KG1 (cell line): ENCODE data around the gene ENTPD1.
"Not testable (repeated sequence)": the region's sequence is repeated elsewhere in the genome, so short reads cannot be mapped to it uniquely, and the experiment has no call there.

Experiments
- DNase-seq: peaks from one replicate; lab custom pipeline; 2025; lab: John Stamatoyannopoulos, UW

The ENTPD1 gene

DNA sequence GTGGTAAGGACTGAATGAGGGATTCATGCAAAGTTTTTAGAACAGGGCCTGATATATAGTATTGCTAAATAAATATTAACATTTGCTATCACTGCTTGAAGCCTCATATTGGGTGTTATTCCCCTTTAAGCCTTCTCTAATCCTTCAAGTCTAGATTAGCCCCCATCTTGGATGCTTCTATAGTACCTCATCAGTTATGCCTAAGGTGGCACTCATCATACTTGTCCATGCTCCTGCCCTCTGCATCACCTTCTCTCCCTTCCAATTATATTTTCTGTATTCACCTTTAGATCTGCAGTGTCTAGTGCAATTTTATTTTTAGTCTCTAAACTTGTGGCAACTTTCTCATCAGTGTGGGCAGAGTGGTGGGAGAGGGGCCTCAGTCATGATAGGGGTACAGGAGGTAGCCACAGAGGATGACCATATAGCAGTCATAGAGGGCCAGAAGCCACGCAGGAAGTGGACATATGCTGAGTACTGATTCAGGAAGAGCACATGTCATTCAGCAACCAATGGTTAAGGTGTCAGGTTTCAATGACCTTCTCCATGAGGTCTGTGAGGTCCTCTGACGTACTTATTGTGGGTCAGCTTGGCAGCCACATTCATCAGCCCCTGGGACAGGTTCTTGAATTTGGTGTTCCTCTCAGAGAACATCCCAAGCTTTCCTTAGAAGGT lies 2.5 kb downstream of the ENTPD1 start:
- DNase-seq: no peak

DNA sequence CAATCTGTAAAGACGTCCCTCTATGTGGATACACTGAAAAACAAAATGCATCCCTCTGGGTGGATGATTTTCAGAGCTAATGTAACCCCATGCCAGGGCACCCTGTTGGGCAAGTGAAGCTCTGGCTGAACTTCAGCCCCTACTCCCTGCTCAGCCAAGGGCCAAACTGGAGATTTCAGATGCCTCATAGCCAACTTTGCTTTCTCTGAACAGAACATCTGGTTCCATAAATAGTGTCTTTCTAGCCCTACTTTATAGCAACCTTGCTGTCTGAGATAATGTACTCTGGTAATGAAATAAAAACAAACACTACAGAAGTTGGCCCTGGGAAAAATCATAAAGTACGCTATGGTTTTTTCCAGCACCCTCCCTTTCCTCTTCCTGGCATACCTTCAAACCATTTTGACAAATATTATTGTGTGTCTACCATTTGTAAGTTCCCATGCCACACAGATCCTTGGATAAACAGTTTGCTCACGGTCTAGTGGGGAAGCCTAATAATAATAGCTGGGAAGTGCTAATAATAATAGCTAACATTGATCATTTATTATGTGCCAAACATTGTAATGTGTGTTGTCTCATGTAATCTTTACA lies 3.4 kb downstream of the ENTPD1 start:
- no peak for DNase-seq

DNA sequence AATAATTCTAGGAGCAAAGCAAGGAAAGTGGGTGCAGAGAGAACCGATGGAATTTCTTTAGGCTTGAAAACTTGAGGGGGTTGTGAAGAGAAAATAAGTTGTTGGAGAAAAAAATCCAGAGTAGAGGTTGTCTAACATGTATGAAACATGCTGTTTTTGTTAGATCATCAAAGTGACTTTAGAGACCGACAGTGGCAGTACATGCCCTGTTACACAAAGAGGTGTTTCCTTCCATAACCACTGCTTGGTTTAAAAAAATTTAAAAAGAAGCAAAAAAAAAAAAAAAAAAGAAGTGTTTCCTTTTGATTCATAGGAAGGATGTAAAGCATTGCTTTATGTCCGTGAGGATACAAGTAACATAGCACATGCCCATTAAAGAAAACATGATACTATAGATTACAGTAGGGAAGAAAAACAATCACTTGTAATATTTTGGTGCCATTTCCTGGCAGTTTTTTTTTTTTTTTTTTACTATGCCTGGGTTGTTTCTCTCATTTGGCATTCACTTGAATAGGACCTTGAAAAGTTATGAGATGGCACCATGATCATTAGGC lies 6.1 kb downstream of the ENTPD1 start:
- no peak for DNase-seq

DNA sequence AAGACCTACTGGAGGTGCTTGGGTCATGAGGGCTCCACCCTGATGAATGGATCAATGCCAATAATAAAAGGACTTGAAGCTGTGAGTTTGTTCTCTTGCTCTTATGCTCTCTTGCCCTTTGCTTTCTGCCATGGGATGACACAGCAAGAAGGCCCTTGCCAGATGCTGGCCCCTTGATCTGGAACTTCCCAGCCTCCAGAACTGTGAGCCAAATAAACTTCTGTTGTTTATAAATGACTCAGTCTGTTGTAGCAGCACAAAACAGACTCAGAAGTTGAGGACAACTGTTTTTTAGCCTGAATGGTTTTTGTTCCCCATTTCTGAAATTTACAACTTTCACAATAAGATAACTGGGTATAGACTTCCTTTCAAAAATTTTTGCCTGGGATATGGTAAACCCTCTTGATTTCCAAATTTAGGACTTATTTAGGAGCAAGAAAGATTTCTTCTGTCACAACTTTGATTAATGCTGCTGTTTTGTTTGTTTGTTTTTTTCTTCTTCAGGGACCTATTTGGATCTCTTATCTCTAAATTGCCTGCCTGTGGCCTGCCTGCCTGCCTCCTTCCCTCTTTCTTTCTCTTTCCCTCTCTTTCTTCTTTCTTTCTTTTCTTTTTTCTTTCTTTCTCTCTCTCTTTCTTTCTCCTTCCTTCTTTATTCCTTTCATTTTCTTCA lies 12.1 kb downstream of the ENTPD1 start:
- no peak for DNase-seq

DNA sequence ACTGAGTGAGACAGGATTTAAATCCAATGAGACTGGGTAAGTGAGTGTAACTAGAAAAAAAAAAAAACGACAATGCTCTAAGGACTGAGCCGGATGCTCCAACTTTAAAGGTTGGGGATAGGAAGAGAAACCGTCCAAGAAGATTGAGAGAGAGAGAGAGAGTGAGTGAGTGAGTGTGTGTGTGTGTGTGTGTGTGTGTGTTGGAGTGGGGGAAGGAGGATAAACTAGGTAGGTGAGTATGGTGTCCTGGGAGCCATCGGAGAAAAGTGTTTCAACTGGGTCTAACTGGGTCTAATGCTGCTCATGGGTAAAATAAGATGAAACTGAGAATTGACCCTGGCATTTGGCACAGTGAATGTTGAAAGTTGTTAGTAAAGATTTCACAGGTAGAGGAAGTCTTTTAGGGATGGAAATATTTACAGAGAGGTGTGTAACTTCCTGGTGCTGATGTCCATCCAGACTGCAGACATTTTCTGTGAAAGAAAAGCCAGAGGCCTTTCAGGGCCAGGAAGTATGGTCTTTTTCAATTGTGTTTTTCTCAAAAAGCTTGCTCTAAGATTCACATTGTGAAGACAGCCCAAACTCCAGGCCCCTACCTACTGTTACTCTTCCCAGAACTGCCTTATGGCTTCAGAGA lies 14.2 kb downstream of the ENTPD1 start:
- no peak for DNase-seq

DNA sequence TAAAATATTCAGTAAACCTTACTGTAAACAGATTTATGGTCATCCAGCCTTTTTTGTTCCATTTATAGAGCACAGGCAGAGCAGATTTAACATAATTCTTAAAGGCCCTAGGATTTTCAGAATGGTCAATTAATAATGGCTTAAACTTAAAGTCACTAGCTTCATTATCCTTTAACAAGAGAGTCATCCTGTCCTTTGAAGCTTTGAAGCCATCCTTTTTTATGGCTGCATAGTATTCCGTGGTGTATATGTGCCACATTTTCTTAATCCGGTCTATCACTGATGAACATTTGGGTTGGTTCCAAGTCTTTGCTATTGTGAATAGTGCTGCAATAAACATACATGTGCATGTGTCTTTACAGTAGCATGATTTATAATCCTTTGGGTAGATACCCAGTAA lies 17.5 kb downstream of the ENTPD1 start:
- DNase-seq: not testable (repeated sequence)

DNA sequence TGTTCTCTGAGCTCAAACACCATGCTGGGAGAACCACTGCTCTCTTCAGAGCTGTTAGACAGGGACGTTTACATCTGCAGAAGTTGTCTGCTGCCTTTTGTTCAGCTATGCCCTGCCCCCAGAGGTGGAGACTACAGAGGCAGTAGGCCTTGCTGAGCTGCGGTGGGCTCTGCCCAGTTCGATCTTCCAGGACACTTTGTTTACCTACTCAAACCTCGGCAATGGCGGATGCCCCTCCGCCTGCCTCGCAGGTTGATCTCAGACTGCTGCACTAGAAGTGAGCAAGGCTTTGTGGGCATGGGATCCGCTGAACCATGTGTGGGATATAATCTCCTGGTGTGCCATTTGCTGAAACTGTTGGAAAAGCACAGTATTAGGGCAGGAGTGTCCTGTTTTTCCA lies 21.7 kb downstream of the ENTPD1 start:
- not testable (repeated sequence) for DNase-seq

DNA sequence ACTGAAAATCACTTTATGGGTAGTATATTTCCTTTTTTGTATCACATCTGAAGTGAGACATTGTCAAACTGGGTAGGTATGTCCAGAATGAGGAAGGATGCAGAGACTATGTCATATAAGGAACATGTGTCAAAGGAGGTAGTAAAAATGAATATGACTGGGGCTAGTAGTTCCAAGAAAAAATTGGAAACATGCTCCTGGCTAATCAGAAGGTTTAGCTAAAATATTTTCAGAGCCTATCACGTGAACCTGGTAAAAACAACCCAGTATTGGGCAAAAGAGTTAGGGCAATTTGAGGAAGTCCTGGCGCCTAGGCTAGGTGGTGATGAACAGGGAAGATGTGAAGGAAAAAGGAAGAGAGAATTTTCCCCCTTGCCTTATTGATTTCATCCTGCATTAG lies 26.4 kb downstream of the ENTPD1 start:
- no peak for DNase-seq

DNA sequence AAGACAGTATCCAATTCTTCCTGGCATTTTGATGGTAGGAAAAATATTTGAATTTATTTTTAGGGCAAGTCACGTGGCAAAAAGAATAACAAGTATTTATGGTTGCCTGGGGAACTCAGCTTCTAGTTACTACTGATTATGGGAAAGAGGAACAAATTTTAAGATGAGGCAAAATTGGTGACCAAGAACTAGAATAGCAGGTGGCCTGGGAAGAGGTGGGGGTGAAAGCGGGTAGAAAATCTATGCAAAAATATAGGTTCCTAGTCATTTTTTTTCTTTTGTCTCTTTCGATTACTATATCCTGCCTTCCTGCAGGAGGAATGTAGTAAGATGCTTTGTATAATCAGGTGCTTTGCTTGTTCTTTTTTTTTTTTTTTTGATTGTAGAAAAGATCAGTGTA lies 27.8 kb downstream of the ENTPD1 start:
- no peak for DNase-seq

DNA sequence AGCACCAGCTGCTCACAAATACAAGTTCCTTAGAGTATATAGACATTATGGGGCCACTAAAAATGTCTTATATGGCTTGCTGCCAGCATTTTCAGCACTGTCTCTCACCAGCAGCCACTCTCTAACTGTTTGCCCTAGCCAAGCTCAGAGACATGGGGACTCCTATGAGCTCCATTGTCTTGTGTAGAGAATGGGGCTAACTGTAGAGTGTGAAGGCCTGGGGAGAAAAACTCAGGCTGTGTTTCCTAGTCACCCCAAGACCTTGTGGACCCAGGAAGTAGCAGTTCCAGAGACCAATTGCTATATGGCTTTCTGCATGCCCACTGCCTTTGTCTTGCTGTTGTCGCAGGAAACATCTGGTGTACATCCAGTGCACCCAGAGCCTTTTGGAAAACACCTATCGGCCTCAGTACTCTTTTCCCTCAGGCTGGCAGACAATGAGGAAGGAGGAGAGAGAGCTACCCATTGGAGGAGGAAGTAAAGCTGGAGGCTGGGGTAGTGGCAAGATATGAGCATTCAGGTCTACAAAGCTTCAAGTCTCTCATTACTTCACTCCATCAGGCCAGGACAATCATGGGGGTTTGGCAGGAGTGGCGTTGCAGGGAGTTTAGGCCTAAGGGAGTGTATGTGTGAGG lies 28.4 kb downstream of the ENTPD1 start:
- no peak for DNase-seq

DNA sequence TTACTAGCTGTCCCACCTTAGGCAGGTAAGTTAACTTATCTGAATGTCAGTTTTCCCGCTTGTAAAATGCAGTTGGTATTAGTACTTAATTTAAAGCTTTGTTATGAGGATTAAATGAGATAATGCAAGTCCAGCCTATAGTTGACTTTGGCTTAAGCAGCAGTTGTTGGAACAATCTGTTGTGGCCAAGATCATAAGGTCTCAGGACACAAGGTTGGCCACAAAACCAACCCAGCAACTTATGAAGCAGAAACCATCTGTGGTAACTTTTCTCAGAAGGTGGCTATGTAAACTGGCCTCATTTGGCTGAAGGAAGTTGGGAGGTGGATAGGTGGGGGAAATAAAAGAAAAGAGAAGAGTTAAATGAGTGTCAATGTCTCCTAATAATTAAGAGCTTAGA lies 29.4 kb downstream of the ENTPD1 start:
- no peak for DNase-seq

DNA sequence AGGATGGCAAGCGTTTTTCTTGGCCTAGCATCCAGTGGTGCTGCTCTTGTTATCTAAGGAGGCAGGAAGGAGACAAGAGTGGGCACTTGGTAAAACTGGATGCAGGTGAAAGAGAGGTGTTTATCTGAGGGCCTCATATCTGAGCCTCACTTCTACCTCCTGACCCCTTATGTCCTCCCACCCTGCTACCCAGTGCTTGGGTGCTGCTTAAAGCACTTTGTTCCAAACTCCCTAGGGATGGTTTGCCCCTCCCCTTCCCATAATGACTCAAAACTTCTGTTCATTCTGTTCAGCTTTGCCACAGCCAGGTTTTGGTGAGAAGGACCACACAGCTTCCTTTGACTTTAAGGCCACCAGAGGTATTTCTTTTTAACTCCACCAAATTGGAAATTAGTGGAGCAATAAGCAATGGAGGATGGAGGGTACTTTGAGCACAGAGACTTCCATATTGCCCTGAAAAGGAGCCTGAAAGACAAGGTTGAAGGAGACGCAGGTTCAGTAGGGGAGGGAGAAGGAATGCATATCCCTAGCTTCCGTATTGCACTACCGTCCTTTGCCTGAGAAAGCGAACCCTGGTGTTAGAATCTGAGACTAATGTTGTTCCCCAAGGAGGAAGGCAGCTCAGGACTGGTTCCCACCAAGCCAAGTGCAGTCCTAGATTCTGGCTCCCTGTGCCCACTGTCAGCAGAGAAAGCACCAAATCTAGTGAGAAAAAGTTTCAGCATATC lies 30.1 kb downstream of the ENTPD1 start:
- no peak for DNase-seq

DNA sequence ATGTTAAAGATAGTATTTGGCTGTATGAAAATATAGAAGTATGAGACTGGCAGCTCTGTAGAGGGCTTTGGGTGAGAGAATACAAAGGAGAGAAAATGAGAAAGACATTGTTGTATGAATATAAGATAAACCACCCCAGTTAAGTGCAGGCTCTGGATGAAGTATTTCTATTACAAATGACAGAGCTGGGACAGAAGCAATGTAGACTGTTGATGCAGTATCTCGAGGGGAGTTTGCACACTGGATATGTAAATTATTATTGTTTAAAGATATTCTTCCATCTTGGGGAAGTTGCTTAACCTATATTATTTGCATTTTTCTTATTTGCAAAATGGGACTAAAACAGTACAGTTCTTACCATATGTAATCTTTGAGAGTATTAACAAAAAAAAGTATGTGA lies 31.5 kb downstream of the ENTPD1 start:
- no peak for DNase-seq

DNA sequence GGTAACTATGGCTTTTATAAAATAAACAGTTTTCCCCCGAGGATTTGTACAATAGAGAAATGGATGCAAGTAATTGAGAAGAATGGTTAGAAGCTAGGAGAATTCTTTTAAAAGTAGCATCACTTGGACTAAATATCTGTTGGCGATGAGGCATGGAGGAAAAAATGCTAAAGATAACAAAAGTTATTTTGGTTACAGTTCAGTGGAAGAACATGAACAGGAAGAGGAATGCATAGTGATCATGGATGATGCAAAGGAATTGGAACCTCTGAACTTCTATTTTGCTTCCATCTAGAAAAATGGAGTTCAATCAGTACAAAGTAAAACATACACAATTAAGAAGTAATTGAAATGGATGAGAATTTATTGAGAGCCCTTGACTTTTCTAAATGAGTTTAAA lies 32.9 kb downstream of the ENTPD1 start:
- DNase-seq: no peak

DNA sequence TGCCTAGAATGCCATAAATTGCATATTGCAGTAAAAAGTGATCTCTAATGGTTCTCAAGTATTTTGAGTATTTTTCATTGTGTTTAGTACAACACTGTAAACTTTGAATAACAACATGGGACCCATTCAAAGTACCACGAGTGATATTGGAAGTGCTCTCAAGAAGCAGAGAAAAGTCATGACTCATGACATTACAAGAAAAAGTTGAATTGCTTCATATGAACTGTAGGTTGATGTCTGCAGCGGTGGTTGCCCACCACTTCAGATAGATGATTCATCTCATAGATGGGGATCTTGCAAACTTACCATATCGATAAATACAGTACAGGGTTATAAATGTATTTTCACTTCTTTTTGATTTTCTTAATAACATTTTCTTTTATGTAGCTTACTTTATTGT lies 33.9 kb downstream of the ENTPD1 start:
- no peak for DNase-seq

DNA sequence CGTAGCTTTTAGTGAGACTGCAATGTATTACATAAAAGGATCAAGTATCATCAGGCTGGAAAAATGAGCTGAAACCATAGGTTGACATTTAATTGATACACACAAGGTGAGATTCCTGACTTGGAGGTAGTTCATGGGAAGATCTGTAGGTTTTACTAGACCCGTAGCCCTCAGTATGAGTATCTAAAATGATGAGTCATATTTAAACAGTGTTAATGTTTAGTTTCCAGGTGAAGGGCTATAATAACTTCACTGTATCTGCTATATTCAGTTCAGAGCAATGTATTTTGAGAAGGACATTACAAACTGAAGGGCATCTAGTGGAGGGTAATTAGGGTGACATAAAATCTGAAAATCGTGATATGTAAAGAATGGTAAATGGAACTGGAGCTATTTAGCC lies 35.0 kb downstream of the ENTPD1 start:
- no peak for DNase-seq

DNA sequence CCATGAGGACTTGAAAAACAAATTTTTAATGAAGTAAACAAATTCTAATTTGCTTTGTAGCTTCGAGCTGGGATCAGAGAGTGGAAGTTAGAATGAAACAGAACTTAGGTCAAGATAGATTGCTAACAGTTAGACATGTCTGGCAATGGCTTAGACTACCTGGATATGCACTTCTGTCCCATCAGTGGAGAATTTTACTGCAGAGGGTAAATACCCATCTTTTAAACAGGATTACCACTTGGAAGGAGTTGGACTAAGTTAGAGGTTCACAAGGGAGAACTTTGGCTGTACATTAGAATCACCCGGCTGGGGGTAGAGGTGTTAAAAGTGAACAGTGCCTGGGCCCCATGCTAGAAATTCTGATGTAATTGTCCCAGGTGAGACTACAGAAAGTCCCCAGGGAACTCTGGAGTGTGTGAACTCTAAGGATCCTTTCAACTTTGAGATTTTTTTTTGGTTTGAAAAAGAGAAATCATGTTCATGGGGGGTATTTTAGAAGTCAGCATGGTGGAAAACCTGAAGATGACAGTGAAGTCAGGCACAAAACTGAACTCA lies 35.5 kb downstream of the ENTPD1 start:
- DNase-seq: no peak

DNA sequence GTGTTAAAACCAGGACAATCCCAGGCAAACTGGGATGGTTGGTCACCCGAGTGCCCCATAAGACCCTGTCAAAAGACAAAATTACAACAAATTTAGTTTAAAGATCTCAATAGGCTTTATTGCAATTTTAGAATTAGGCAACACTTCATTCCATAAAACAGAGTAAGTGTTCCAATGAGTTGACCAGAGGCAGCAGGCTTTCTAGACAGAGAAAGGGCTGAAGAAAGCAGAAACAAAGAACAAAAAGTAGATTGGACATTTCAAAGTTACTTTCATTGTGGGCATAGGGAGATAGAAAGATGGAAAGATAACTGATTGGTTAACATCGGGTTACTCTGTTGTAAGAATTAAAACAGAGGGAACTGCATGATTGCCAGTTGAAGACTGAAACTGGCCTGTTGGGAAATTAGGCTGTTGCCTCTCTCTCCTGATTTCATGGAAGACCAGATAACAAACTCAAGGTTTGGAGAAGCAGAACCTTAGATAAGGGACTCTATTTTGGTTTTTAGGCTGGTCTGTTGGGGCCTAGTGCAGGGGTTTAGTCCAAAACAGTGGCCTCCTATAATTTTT lies 36.3 kb downstream of the ENTPD1 start:
- DNase-seq: no peak

DNA sequence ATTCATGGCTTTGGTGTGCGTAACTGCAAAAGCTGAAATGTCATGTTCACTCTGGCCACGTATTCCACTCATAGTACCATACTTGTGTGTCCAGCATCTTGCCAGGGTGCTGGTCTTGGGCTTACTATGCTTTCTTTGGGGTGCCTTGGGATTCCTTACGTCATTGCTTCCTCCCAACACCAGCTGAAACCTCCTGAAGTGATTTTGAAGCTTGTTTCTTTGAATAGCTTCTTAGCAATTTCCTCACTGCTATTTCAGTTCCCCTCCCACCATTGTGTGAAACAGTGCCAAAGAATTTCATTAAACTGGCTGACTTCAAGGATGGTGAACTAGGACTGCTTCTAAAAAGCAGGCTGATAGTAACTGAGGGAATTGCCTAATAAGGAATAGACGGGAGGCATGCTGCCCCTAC lies 36.9 kb downstream of the ENTPD1 start:
- DNase-seq: no peak

DNA sequence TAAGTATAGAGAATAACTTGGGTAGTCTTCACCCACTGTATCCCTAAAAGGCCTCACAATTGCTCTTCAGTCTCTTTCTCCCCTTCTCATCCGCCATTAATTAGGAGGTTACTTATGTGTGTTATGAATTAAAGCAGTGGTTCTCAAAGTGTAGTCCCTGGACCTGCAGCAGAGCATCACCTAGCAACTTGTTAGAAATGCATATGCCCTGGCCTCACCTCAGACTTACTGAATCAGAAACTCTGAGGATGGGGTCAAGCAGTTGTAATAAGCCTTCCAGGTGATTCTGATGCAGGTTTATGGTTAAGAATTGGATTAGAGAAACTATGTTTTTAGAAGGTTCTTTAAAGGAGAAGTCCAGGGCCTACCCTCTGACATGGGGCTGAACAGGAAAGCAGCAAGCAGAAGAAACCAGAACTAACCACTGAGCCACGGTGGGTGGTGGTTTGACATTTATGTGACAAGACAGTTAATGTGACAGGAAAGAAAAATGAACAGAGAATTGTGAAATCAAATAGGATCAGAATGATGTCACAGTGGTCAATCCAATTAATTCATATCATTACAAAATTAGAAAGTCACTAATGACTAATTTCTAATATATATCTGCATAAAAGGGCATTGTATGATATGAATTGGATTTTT lies 37.6 kb downstream of the ENTPD1 start:
- DNase-seq: peak; percentile 37
